H9 (cell line): ENCODE results near the gene FAM219A. TPM values are rescaled to one million over a fixed set of nuclear protein-coding genes. Genes with fewer than 3 reads are reported as not detected.

ENCODE experiments used
- DNase-seq: peaks from one replicate; pipeline ENCODE4 v3.0.0-alpha.2; 2017
- H2AFZ ChIP-seq: one replicate; pipeline ENCODE4 v1.6.1; 2013; ENCODE audit warnings: mild to moderate bottlenecking, low read length, control low read depth, moderate library complexity
- H2AK5ac ChIP-seq: 2 replicates; pipeline ENCODE4 v1.6.1; 2013; ENCODE audit warnings: low read length, control low read depth, mixed read lengths; ENCODE audit not compliant: insufficient read length
- H2BK120ac ChIP-seq: one replicate; pipeline ENCODE4 v1.6.1; 2013; ENCODE audit warnings: low read depth, mild to moderate bottlenecking, low read length, control low read depth, inconsistent platforms; ENCODE audit not compliant: poor library complexity, severe bottlenecking
- H2BK12ac ChIP-seq: 2 replicates; pipeline ENCODE4 v1.6.1; 2013; ENCODE audit warnings: low read length, control low read depth, mixed read lengths, low read depth; ENCODE audit not compliant: insufficient read length
- H2BK15ac ChIP-seq: 2 replicates; pipeline ENCODE4 v1.6.1; 2013; ENCODE audit warnings: low read depth, low read length, control low read depth
- H2BK20ac ChIP-seq: one replicate; pipeline ENCODE4 v1.6.1; 2013; ENCODE audit warnings: low read depth, mild to moderate bottlenecking, low read length, control low read depth, inconsistent platforms; ENCODE audit not compliant: poor library complexity, severe bottlenecking
- H2BK5ac ChIP-seq: 2 replicates; pipeline ENCODE4 v1.6.1; 2013; ENCODE audit warnings: low read length, control low read depth, mixed read lengths; ENCODE audit not compliant: insufficient read length
- H3K14ac ChIP-seq: 2 replicates; pipeline ENCODE4 v1.6.1; 2013; ENCODE audit warnings: low read length, control low read depth; ENCODE audit not compliant: insufficient read depth
- H3K18ac ChIP-seq: 2 replicates; pipeline ENCODE4 v1.6.1; 2013; ENCODE audit warnings: low read depth, mild to moderate bottlenecking, mixed read lengths, low read length, control low read depth; ENCODE audit not compliant: insufficient read length
- H3K23ac ChIP-seq: 2 replicates; pipeline ENCODE4 v1.6.1; 2013; ENCODE audit warnings: low read length, control low read depth, mixed read lengths, low read depth; ENCODE audit not compliant: insufficient read length
- H3K23me2 ChIP-seq: 2 replicates; pipeline ENCODE4 v1.6.1; 2013; ENCODE audit warnings: low read depth, mild to moderate bottlenecking, mixed read lengths, low read length, control low read depth; ENCODE audit not compliant: insufficient read length, poor library complexity, severe bottlenecking
- H3K27ac ChIP-seq: 2 replicates; pipeline ENCODE4 v1.5.1; 2013; ENCODE audit warnings: low read length, control low read depth, mixed read lengths, low read depth; ENCODE audit not compliant: insufficient read length
- H3K27me3 ChIP-seq: 2 replicates; pipeline ENCODE4 v1.6.1; 2013; ENCODE audit warnings: low read length, control low read depth, inconsistent platforms; ENCODE audit not compliant: insufficient read depth
- H3K4ac ChIP-seq: 2 replicates; pipeline ENCODE4 v1.6.1; 2013; ENCODE audit warnings: low read depth, mild to moderate bottlenecking, control low read depth, inconsistent platforms, low read length, moderate library complexity
- H3K4me1 ChIP-seq: 2 replicates; pipeline ENCODE4 v1.6.1; 2013; ENCODE audit warnings: low read length, control low read depth, inconsistent platforms; ENCODE audit not compliant: insufficient read depth
- H3K4me2 ChIP-seq: 2 replicates; pipeline ENCODE4 v1.6.1; 2013; ENCODE audit warnings: low read length, control low read depth, mixed read lengths; ENCODE audit not compliant: insufficient read length, insufficient read depth
- H3K56ac ChIP-seq: 2 replicates; pipeline ENCODE4 v1.6.1; 2013; ENCODE audit warnings: low read depth, mild to moderate bottlenecking, mixed read lengths, low read length, control low read depth; ENCODE audit not compliant: insufficient read length
- H3K79me1 ChIP-seq: 2 replicates; pipeline ENCODE4 v1.6.1; 2013; ENCODE audit warnings: low read depth, mild to moderate bottlenecking, moderate library complexity, low read length, control low read depth, inconsistent platforms; ENCODE audit not compliant: insufficient read depth, poor library complexity, severe bottlenecking
- H3K79me2 ChIP-seq: 2 replicates; pipeline ENCODE4 v1.6.1; 2013; ENCODE audit warnings: low read length, control low read depth, inconsistent platforms; ENCODE audit not compliant: insufficient read depth
- H3K9ac ChIP-seq: 2 replicates; pipeline ENCODE4 v1.6.1; 2013; ENCODE audit warnings: low read length, control low read depth, mixed read lengths; ENCODE audit not compliant: insufficient read length; ENCODE audit errors: extremely low read depth
- H3K9me3 ChIP-seq: one replicate; pipeline ENCODE4 v1.6.1; 2013; ENCODE audit warnings: low read depth, low read length, inconsistent platforms; ENCODE audit not compliant: control insufficient read depth
- H3T11ph ChIP-seq: one replicate; pipeline ENCODE4 v1.6.1; 2013; ENCODE audit warnings: mild to moderate bottlenecking, low read length, control low read depth, inconsistent platforms
- H4K20me1 ChIP-seq: one replicate; pipeline ENCODE4 v1.6.1; 2013; ENCODE audit not compliant: control insufficient read depth, insufficient read length, insufficient read depth
- H4K5ac ChIP-seq: 2 replicates; pipeline ENCODE4 v1.6.1; 2013; ENCODE audit warnings: low read depth, mild to moderate bottlenecking, mixed read lengths, low read length, control low read depth; ENCODE audit not compliant: insufficient read length
- H4K8ac ChIP-seq: replicated peaks from 2 replicates; pipeline ENCODE4 v1.6.1; 2013; ENCODE audit warnings: low read length, control low read depth, mixed read lengths, low read depth; ENCODE audit not compliant: insufficient read length
- H4K91ac ChIP-seq: 2 replicates; pipeline ENCODE4 v1.6.1; 2013; ENCODE audit warnings: low read depth, mild to moderate bottlenecking, moderate library complexity, mixed read lengths, low read length, control low read depth; ENCODE audit not compliant: insufficient read length
- H3K27ac Mint-ChIP-seq, 3 experiments: 2 replicates in 2 of 3; 3 replicates in 1 of 3; pipeline ENCODE4 v1.8.0; 2020 to 2021; ENCODE audit warnings: mixed read lengths in 3 of 3, mild to moderate bottlenecking in 1 of 3, moderate library complexity in 1 of 3
- H3K27me3 Mint-ChIP-seq: 2 replicates; pipeline ENCODE4 v1.8.0; 2021; ENCODE audit warnings: low read depth, mild to moderate bottlenecking, moderate library complexity, mixed read lengths
- H3K36me3 Mint-ChIP-seq, 3 experiments: 2 replicates in 2 of 3; 3 replicates in 1 of 3; pipeline ENCODE4 v1.8.0; 2020 to 2021; ENCODE audit warnings: low read depth in 3 of 3, mixed read lengths in 3 of 3; ENCODE audit not compliant: insufficient read depth in 1 of 3
- H3K4me1 Mint-ChIP-seq, 2 experiments: 2 replicates each; pipeline ENCODE4 v1.8.0; 2020; ENCODE audit warnings: mixed read lengths in 2 of 2
- H3K4me3 Mint-ChIP-seq, 2 experiments: 2 replicates in 1 of 2; 3 replicates in 1 of 2; pipeline ENCODE4 v1.8.0; 2020 to 2021; ENCODE audit warnings: mild to moderate bottlenecking in 2 of 2, mixed read lengths in 2 of 2, moderate library complexity in 1 of 2
- H3K9me3 Mint-ChIP-seq, 2 experiments: 2 replicates in 1 of 2; 3 replicates in 1 of 2; pipeline ENCODE4 v1.8.0; 2020; ENCODE audit warnings: mild to moderate bottlenecking in 2 of 2, mixed read lengths in 2 of 2, moderate library complexity in 1 of 2
- CTCF ChIP-seq: fragments of 200-600 bp; sonication (generic); conservative IDR thresholded peaks from 3 replicates; pipeline ENCODE4 v1.8.0; 2021; ENCODE audit warnings: antibody characterized with exemption, mild to moderate bottlenecking
- WGBS: extraction: QIAGEN DNeasy Blood & Tissue Kit; methylation state at CpG from one replicate; pipeline ENCODE4 v1.1.7; 2013; ENCODE audit warnings: missing lambda C conversion rate, low lambda C conversion rate, mixed read lengths; ENCODE audit not compliant: insufficient read length; ENCODE audit errors: extremely low coverage; 5-methylcytosine and 5-hydroxymethylcytosine counted together
- total RNA-seq: library from RNA; stranded (reverse); gene quantifications from 2 replicates; pipeline ENCODE4 v1.2.1, GENCODE V29; 2021

Gene FAM219A
- total RNA-seq, 1 experiment from 2014 or later: 16.7 TPM

- Histone ChIP-seq H3T11ph (no peak overlapping the region), H3K18ac (no peak overlapping the region), H3K79me2 (no peaks in the 10 kb centered on the region), H2AK5ac (no peak overlapping the region), H4K20me1 (no peaks in the 10 kb centered on the region), H2BK12ac (no peak overlapping the region), H4K5ac (no peak overlapping the region), H4K91ac (no peak overlapping the region), H3K4ac (no peak overlapping the region), H3K56ac (no peak overlapping the region), H3K9me3 (no peaks in the 10 kb centered on the region), H2BK5ac (no peak overlapping the region), H2BK15ac (no peak overlapping the region), H2BK120ac (no peak overlapping the region), H3K9ac (no peak overlapping the region), H3K23me2 (no peaks in the 10 kb centered on the region), H2BK20ac (no peak overlapping the region), H3K27ac (no peak overlapping the region), H3K27me3 (no peaks in the 10 kb centered on the region), H3K4me1 (no peaks in the 10 kb centered on the region), H3K14ac (no peak overlapping the region), H3K23ac (no peak overlapping the region), H3K79me1 (no peaks in the 10 kb centered on the region), H2AFZ (no peak overlapping the region), H4K8ac (no peak overlapping the region), H3K4me2 (no peak overlapping the region)
- peaks cover 2% of the 10 kb centered on the region; the same call in 1 of the 2 replicates for H3K27me3 Mint-ChIP-seq
- no CpG with 5 or more reads among the region's 1 CpG for WGBS
- no peak overlapping the region for H3K27ac Mint-ChIP-seq
- H3K9me3 Mint-ChIP-seq: no peaks in the 10 kb centered on the region
- no peak overlapping the region for H3K4me3 Mint-ChIP-seq
- H3K4me1 Mint-ChIP-seq: no peaks in the 10 kb centered on the region
- no peak for TF ChIP-seq CTCF
- H3K36me3 Mint-ChIP-seq: no peaks in the 10 kb centered on the region
- DNase-seq: no peak
Measured at GRCh38 chr9:34412336-34412735, 46.0 kb downstream of the FAM219A start.
